Measurements from ENCODE around the gene GAS2L1.

GRCh38 chr22:29272624-29273023 is 33.8 kb upstream of the GAS2L1 start:
- TF ChIP-seq CTCF (IDR thresholded peaks at IDR 0.05): no peak
- TF ChIP-seq, protein P1, sequence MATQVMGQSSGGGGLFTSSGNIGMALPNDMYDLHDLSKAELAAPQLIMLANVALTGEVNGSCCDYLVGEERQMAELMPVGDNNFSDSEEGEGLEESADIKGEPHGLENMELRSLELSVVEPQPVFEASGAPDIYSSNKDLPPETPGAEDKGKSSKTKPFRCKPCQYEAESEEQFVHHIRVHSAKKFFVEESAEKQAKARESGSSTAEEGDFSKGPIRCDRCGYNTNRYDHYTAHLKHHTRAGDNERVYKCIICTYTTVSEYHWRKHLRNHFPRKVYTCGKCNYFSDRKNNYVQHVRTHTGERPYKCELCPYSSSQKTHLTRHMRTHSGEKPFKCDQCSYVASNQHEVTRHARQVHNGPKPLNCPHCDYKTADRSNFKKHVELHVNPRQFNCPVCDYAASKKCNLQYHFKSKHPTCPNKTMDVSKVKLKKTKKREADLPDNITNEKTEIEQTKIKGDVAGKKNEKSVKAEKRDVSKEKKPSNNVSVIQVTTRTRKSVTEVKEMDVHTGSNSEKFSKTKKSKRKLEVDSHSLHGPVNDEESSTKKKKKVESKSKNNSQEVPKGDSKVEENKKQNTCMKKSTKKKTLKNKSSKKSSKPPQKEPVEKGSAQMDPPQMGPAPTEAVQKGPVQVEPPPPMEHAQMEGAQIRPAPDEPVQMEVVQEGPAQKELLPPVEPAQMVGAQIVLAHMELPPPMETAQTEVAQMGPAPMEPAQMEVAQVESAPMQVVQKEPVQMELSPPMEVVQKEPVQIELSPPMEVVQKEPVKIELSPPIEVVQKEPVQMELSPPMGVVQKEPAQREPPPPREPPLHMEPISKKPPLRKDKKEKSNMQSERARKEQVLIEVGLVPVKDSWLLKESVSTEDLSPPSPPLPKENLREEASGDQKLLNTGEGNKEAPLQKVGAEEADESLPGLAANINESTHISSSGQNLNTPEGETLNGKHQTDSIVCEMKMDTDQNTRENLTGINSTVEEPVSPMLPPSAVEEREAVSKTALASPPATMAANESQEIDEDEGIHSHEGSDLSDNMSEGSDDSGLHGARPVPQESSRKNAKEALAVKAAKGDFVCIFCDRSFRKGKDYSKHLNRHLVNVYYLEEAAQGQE (IDR thresholded peaks at IDR 0.05): no peak
- no peak for TF ChIP-seq CHD2 (IDR thresholded peaks at IDR 0.05; ENCODE audit: low read length, partially characterized antibody)

Measured in A549 (cell line).